ENCODE results near the gene HCFC1R1.
A peak's percentile ranks its signal among the peaks of the same experiment; 100 is the strongest.

HCFC1R1 gene

DNA sequence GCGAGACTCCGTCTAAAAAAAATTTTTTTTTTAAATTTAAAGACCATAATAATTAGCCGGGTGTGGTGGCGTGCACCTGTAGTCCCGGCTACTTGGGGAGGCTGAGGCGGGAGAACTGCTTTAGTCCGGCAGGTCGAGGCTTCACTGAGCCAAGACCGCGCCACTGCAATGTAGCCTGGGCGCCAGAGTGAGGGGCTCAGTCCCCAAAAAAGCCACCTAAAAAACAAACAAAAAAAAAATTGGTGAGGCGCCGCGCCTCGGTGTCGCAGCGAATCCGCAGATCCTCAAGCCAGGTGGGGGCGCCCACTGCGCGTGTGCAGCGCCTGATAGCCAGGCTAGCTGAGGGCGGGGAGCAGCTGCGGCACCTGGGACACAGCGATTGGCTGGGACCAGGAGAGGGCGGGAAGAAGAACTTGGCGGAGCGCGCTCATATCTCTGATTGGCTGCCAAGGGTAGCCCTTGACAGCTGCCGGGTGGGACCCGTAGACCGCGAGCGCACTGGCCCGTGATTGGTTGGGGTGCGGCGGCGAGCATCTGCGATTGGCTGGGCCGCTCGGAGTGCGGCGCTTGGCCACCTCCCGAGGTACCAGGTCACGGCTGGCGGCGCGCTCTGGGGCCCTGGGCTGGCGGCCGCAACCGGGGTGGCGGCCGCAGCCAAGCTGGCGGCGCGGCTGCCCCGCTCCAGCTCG, 20.0 kb downstream of the HCFC1R1 start:
- TF ChIP-seq EZH2 (IDR thresholded peaks at IDR 0.05; ENCODE audit: borderline replicate concordance, low read length): no peak
- TF ChIP-seq, protein P1, sequence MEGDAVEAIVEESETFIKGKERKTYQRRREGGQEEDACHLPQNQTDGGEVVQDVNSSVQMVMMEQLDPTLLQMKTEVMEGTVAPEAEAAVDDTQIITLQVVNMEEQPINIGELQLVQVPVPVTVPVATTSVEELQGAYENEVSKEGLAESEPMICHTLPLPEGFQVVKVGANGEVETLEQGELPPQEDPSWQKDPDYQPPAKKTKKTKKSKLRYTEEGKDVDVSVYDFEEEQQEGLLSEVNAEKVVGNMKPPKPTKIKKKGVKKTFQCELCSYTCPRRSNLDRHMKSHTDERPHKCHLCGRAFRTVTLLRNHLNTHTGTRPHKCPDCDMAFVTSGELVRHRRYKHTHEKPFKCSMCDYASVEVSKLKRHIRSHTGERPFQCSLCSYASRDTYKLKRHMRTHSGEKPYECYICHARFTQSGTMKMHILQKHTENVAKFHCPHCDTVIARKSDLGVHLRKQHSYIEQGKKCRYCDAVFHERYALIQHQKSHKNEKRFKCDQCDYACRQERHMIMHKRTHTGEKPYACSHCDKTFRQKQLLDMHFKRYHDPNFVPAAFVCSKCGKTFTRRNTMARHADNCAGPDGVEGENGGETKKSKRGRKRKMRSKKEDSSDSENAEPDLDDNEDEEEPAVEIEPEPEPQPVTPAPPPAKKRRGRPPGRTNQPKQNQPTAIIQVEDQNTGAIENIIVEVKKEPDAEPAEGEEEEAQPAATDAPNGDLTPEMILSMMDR (IDR thresholded peaks at IDR 0.05; ENCODE audit: low read length): peak; percentile 65
- Histone ChIP-seq H3K9ac (ENCODE audit: low read length) (no peak overlapping the region), H3K9me2 (ENCODE audit: low read depth, low read length) (no peaks in the 10 kb centered on the region), H3K4me3 (ENCODE audit: low read depth, low read length, poor library complexity, severe bottlenecking) (no peak overlapping the region), H3K36me3 (ENCODE audit: insufficient read depth, low read length) (no peaks in the 10 kb centered on the region), H2AFZ (ENCODE audit: low read length) (no peak overlapping the region), H4K20me1 (ENCODE audit: insufficient read depth, low read length) (no peaks in the 10 kb centered on the region), H3K9me3 (ENCODE audit: low read length) (no peaks in the 10 kb centered on the region), H3K27ac (ENCODE audit: low read depth, low read length, poor library complexity, severe bottlenecking) (no peak overlapping the region), H3K79me2 (ENCODE audit: insufficient read depth, low read length) (no peaks in the 10 kb centered on the region), H3K4me1 (ENCODE audit: insufficient read depth, low read length, severe bottlenecking) (peaks cover 4% of the 10 kb centered on the region), H3K4me2 (ENCODE audit: low read length) (peak overlapping the region; percentile 25; the same call in 1 of the 2 replicates), H3K27me3 (ENCODE audit: insufficient read depth, low read length) (peaks cover 20% of the 10 kb centered on the region), H3F3A (ENCODE audit: insufficient read depth, low read length) (no peaks in the 10 kb centered on the region)

DNA sequence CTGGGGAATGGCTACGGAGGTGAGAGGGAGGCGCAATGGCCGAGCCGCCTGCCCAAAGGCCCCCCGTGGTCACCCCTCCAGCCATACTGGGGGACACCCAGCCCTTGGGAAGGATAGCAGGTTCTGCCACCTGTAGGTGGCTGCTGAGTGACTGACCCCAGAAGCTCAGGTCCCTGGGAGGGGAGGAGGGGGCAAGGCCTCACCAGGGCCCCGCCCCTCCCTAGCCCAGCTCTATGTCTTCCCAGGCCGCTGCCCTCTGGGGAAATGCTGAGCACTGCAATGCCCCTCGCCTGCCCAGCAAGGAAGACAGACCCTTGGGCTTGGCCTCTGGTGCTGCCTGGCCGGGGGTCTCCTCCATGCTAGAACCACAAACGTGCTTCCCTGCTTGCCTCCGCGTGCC, 22.4 kb downstream of the HCFC1R1 start:
- Histone ChIP-seq H3K27me3 (ENCODE audit: insufficient read depth, low read length) (peaks cover 7% of the 10 kb centered on the region), H3K27ac (ENCODE audit: low read depth, low read length, poor library complexity, severe bottlenecking) (no peak overlapping the region), H4K20me1 (ENCODE audit: insufficient read depth, low read length) (no peaks in the 10 kb centered on the region), H2AFZ (ENCODE audit: low read length) (no peak overlapping the region), H3K79me2 (ENCODE audit: insufficient read depth, low read length) (no peaks in the 10 kb centered on the region), H3K9me3 (ENCODE audit: low read length) (no peaks in the 10 kb centered on the region), H3K9ac (ENCODE audit: low read length) (no peak overlapping the region), H3K4me3 (ENCODE audit: low read depth, low read length, poor library complexity, severe bottlenecking) (no peak overlapping the region), H3K9me2 (ENCODE audit: low read depth, low read length) (no peaks in the 10 kb centered on the region), H3K4me1 (ENCODE audit: insufficient read depth, low read length, severe bottlenecking) (peaks cover 4% of the 10 kb centered on the region), H3K36me3 (ENCODE audit: insufficient read depth, low read length) (no peaks in the 10 kb centered on the region), H3F3A (ENCODE audit: insufficient read depth, low read length) (no peaks in the 10 kb centered on the region), H3K4me2 (ENCODE audit: low read length) (no peak overlapping the region)
- TF ChIP-seq, protein P1 (IDR thresholded peaks at IDR 0.05; ENCODE audit: low read length): no peak
- no peak for TF ChIP-seq EZH2 (IDR thresholded peaks at IDR 0.05; ENCODE audit: borderline replicate concordance, low read length)

DNA sequence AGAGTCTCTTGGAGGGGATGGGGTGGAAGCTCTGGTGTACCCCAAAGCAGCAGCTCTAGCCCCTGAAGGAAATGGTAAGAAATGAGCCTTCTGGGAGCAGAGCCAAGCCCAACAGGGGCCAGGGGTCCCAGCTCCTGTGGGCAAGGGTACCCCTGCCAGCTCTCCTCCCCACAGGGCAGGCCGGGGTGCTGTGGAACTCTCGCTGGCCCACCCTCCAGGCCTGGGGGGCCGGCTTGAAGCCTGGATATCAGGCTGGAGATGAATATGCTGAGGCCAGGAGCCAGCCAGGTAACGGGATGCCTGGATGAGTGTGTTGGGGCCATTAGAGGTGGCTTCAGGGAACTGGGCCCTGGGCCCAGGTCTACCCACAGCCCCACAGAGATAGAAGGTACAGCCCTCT, 23.2 kb downstream of the HCFC1R1 start:
- Histone ChIP-seq H2AFZ (ENCODE audit: low read length) (no peak overlapping the region), H4K20me1 (ENCODE audit: insufficient read depth, low read length) (no peaks in the 10 kb centered on the region), H3F3A (ENCODE audit: insufficient read depth, low read length) (no peaks in the 10 kb centered on the region), H3K27ac (ENCODE audit: low read depth, low read length, poor library complexity, severe bottlenecking) (no peak overlapping the region), H3K9me3 (ENCODE audit: low read length) (no peaks in the 10 kb centered on the region), H3K27me3 (ENCODE audit: insufficient read depth, low read length) (peaks cover 7% of the 10 kb centered on the region), H3K9me2 (ENCODE audit: low read depth, low read length) (no peaks in the 10 kb centered on the region), H3K79me2 (ENCODE audit: insufficient read depth, low read length) (no peaks in the 10 kb centered on the region), H3K4me3 (ENCODE audit: low read depth, low read length, poor library complexity, severe bottlenecking) (no peak overlapping the region), H3K9ac (ENCODE audit: low read length) (no peak overlapping the region), H3K4me2 (ENCODE audit: low read length) (no peak overlapping the region), H3K4me1 (ENCODE audit: insufficient read depth, low read length, severe bottlenecking) (peaks cover 4% of the 10 kb centered on the region), H3K36me3 (ENCODE audit: insufficient read depth, low read length) (no peaks in the 10 kb centered on the region)
- TF ChIP-seq, protein P1 (IDR thresholded peaks at IDR 0.05; ENCODE audit: low read length): no peak
- TF ChIP-seq EZH2 (IDR thresholded peaks at IDR 0.05; ENCODE audit: borderline replicate concordance, low read length): no peak

Data from OCI-LY1 (cell line).